B cell (primary cell): ENCODE measurements around the gene CHD2. TPM values are rescaled to one million over a fixed set of nuclear protein-coding genes. Genes with fewer than 3 reads are reported as not detected.

ENCODE experiments used
- ATAC-seq: fragments of 200-7000 bp; cut with Tn5 transposase; one replicate; pipeline ENCODE4 v1.10.0; 2021; ENCODE audit warnings: low read depth, mild to moderate bottlenecking, moderate number of reproducible peaks, moderate library complexity
- CTCF ChIA-PET: fragments of 350-600 bp; sonication (Branson Sonifier 250); formaldehyde crosslinking; loops from one replicate; lab custom pipeline; 2021; ENCODE audit warnings: antibody characterized with exemption, inconsistent platforms; lab: Charles Lee
- POLR2A ChIA-PET: fragments of 350-600 bp; sonication (Branson Sonifier 250); formaldehyde crosslinking; loops from one replicate; lab custom pipeline; 2021; ENCODE audit warnings: antibody characterized with exemption; lab: Charles Lee
- DNase-seq: peaks from one replicate; pipeline ENCODE4 v3.0.0; 2013
- H2AFZ ChIP-seq: 2 replicates; pipeline ENCODE4 v1.6.1; 2012; ENCODE audit warnings: mild to moderate bottlenecking, low read depth, low read length; ENCODE audit not compliant: insufficient read depth, poor library complexity, severe bottlenecking
- H3K27ac ChIP-seq, 2 donors: 1 replicate in 1 of 2; 2 replicates in 1 of 2; pipeline ENCODE4 v1.5.1; 2012 to 2013; ENCODE audit warnings: low read length in 2 of 2, mild to moderate bottlenecking in 2 of 2, moderate library complexity in 1 of 2
- H3K27me3 ChIP-seq, 4 experiments: fragments of 200-600 bp in 1 of 4; sonication (generic) in 1 of 4; replicated peaks in 1 of 4; 1 replicate in 2 of 4; 2 replicates in 2 of 4; pipeline versions ENCODE4 v1.6.1 to v1.7.0; 2013 to 2016; ENCODE audit warnings: low read length in 3 of 4, mild to moderate bottlenecking in 2 of 4, mixed read lengths in 1 of 4, moderate library complexity in 1 of 4; ENCODE audit not compliant: insufficient read depth in 4 of 4, control insufficient read depth in 3 of 4; ENCODE audit errors: control extremely low read depth in 1 of 4
- H3K36me3 ChIP-seq, 2 experiments: replicated peaks in 1 of 2; 1 replicate in 1 of 2; 2 replicates in 1 of 2; pipeline versions ENCODE4 v1.6.1 to v1.7.1; 2013; ENCODE audit warnings: low read length in 1 of 2; ENCODE audit not compliant: insufficient read depth in 2 of 2, control insufficient read depth in 1 of 2; ENCODE audit errors: control extremely low read depth in 1 of 2, extremely low read depth in 1 of 2
- H3K4me1 ChIP-seq, 2 donors: fragments of 200-600 bp in 1 of 2; sonication (generic) in 1 of 2; 1 replicate in 1 of 2; 2 replicates in 1 of 2; pipeline versions ENCODE4 v1.5.1 to v1.6.1; 2013 to 2017; ENCODE audit warnings: low read length in 2 of 2; ENCODE audit not compliant: control insufficient read depth in 2 of 2, insufficient read depth in 2 of 2
- H3K4me2 ChIP-seq: replicated peaks from 2 replicates; pipeline ENCODE3; 2012; ENCODE audit warnings: mild to moderate bottlenecking, low read depth, low read length; ENCODE audit not compliant: poor library complexity, severe bottlenecking
- H3K4me3 ChIP-seq, 5 experiments: fragments of 200-600 bp in 1 of 5; sonication (generic) in 1 of 5; 1 replicate in 3 of 5; 2 replicates in 2 of 5; pipeline versions ENCODE4 v1.5.1 to v1.7.0; 2011 to 2016; ENCODE audit warnings: low read length in 4 of 5, mild to moderate bottlenecking in 4 of 5, low read depth in 2 of 5, control low read depth in 1 of 5, moderate library complexity in 1 of 5; ENCODE audit not compliant: insufficient read depth in 1 of 5; ENCODE audit errors: control extremely low read depth in 1 of 5, extremely low read depth in 1 of 5
- H3K79me2 ChIP-seq: fragments of 200-600 bp; sonication (generic); one replicate; pipeline ENCODE4 v1.6.0; 2016; ENCODE audit warnings: low read length; ENCODE audit not compliant: control insufficient read depth, insufficient read depth
- H3K9ac ChIP-seq: fragments of 200-600 bp; sonication (generic); 2 replicates; pipeline ENCODE4 v1.6.1; 2017; ENCODE audit warnings: mild to moderate bottlenecking, low read length, moderate library complexity
- H3K9me3 ChIP-seq, 3 donors: one replicate each; pipeline versions ENCODE4 v1.6.1 to v1.7.1; 2013; ENCODE audit warnings: low read length in 2 of 3; ENCODE audit not compliant: control insufficient read depth in 2 of 3, insufficient read depth in 1 of 3; ENCODE audit errors: control extremely low read depth in 1 of 3
- H4K20me1 ChIP-seq: 2 replicates; pipeline ENCODE4 v1.6.0; 2012; ENCODE audit warnings: mild to moderate bottlenecking, low read length; ENCODE audit not compliant: insufficient read depth, control insufficient read depth, poor library complexity, severe bottlenecking
- H3K27ac Mint-ChIP-seq: one replicate; pipeline ENCODE4 v1.8.0; 2021; ENCODE audit warnings: mixed read lengths
- H3K27me3 Mint-ChIP-seq: one replicate; pipeline ENCODE4 v1.8.0; 2021; ENCODE audit warnings: mixed read lengths
- H3K4me1 Mint-ChIP-seq: one replicate; pipeline ENCODE4 v1.8.0; 2021; ENCODE audit warnings: mixed read lengths
- H3K4me3 Mint-ChIP-seq: one replicate; pipeline ENCODE4 v1.8.0; 2021; ENCODE audit warnings: mixed read lengths
- H3K9me3 Mint-ChIP-seq: one replicate; pipeline ENCODE4 v1.8.0; 2022; ENCODE audit warnings: mixed read lengths; ENCODE audit not compliant: insufficient read depth
- CTCF ChIP-seq: fragments of 200-600 bp; IDR thresholded peaks from one replicate; pipeline ENCODE4 v1.8.0; 2022; ENCODE audit warnings: antibody characterized with exemption, mild to moderate bottlenecking
- EZH2 ChIP-seq: IDR thresholded peaks from 2 replicates; pipeline ENCODE4 v1.6.1; 2012; ENCODE audit warnings: borderline replicate concordance, low read depth, mild to moderate bottlenecking, moderate library complexity, low read length; ENCODE audit not compliant: insufficient read depth, poor library complexity, severe bottlenecking
- WGBS: methylation state at CpG from one replicate; pipeline ENCODE4 v1.1.5; 2013; ENCODE audit warnings: missing lambda C conversion rate; ENCODE audit not compliant: insufficient coverage; 5-methylcytosine and 5-hydroxymethylcytosine counted together
- intact Hi-C: fragments of 100-400 bp; cut with micrococcal nuclease; formaldehyde crosslinking; loops from one replicate; pipeline ENCODE4 v1.10.0; 2022
- polyA plus RNA-seq: library from polyadenylated mRNA; depleted of rRNA; stranded (reverse); fragments of >200 nt; gene quantifications from 2 replicates; pipeline ENCODE4 v1.2.3, GENCODE V29; 2012
- total RNA-seq, 2 donors: library from RNA; stranded (reverse); fragments of 120-200 nt in 1 of 2; gene quantifications; 1 replicate in 1 of 2; 2 replicates in 1 of 2; pipeline versions ENCODE4 v1.2.3 to v1.2.4, GENCODE V29; 2013 to 2022

Gene CHD2
- total and polyA plus RNA-seq, 2 donors (not counting 1 experiment from before 2014, with no cell fraction given) = 86.9 to 353 TPM

- peak overlapping the region; percentile 35 for H2AFZ ChIP-seq
- H3K4me1 ChIP-seq = peaks cover 0 to 10% of the 10 kb centered on the region in 2 donors
Observed at GRCh38 chr15:93035953-93036810, 136.1 kb downstream of the CHD2 start.

More at GRCh38 chr15:93035953-93036810, 136.1 kb downstream of the CHD2 start:
- WGBS = 66% methylated on average over 22 of the region's 32 CpGs
- Mint-ChIP-seq H3K4me1 (peaks cover 15% of the 10 kb centered on the region), H3K9me3 (no peaks in the 10 kb centered on the region), H3K4me3 (peak overlapping the region; percentile 69), H3K27ac (no peak overlapping the region), H3K27me3 (peaks cover 7% of the 10 kb centered on the region)
- peak; percentile 59 for DNase-seq
- peak overlapping the region in 1 of 5 experiments; percentile 5 for H3K4me3 ChIP-seq
- H3K9me3 ChIP-seq = no peaks in the 10 kb centered on the region
- H3K27ac ChIP-seq = no peak overlapping the region
- H3K27me3 ChIP-seq = peaks cover 0 to 5% (median 0%) of the 10 kb centered on the region in 4 experiments
- peak overlapping the region; percentile 40 for H3K4me2 ChIP-seq
- peak; percentile 74 for TF ChIP-seq CTCF
- no peak for TF ChIP-seq EZH2
- ChIA-PET POLR2A (no interaction called here), CTCF (interaction anchor here (0.9 to 9.3 kb wide), 3 partner anchors 10 to 44 kb away, joined by 3 to 64 read pairs (median 4); no protein-coding TSS in a partner anchor)
- ATAC-seq = peak; percentile 60
- H3K79me2 ChIP-seq = no peaks in the 10 kb centered on the region
- H3K36me3 ChIP-seq = no peaks in the 10 kb centered on the region
- intact Hi-C loops = loop anchor here (10.0 kb wide), 1 partner anchor 1089 kb away; no protein-coding TSS in a partner anchor
- H3K9ac ChIP-seq = no peak overlapping the region
- H4K20me1 ChIP-seq = no peaks in the 10 kb centered on the region
